Uterus (tissue), 2 donors: ENCODE measurements around the gene GTPBP4.

Experiments
- CTCF ChIP-seq, 4 experiments: fragments of 200-600 bp in 2 of 4; fragments of 450-650 bp in 2 of 4; sonication (generic) in 2 of 4; IDR thresholded peaks; one replicate each; pipeline ENCODE4 v1.5.1; 2016 to 2019; ENCODE audit warnings: antibody characterized with exemption in 4 of 4, mild to moderate bottlenecking in 2 of 4, moderate library complexity in 1 of 4
- POLR2A ChIP-seq, 2 donors: fragments of 450-650 bp; IDR thresholded peaks; one replicate each; pipeline ENCODE4 v1.6.1; 2016; ENCODE audit warnings: antibody characterized with exemption in 2 of 2, mild to moderate bottlenecking in 1 of 2, moderate library complexity in 1 of 2

- TF ChIP-seq CTCF (IDR thresholded peaks at IDR 0.05) (no peak), POLR2A (IDR thresholded peaks at IDR 0.05) (no peak)
These were observed 53.3 kb downstream of the GTPBP4 start for GRCh38 chr10:1041514-1041913.
